ENCODE measurements around the gene TINAGL1. TPM values are rescaled to one million over a fixed set of nuclear protein-coding genes. Genes with fewer than 3 reads are reported as not detected.
A peak's percentile ranks its signal among the peaks of the same experiment; 100 is the strongest.

Gene TINAGL1
- 268 TPM for total RNA-seq
- long read RNA-seq, transcript TINAGL1-201 (12 exons, 2,187 nt): major isoform, 629 of 1,007 reads
- long read RNA-seq, partial matches to known transcripts: 244 of 1,007 reads
- long read RNA-seq, other reads (novel, unspliced or antisense): 134 of 1,007 reads

DNA sequence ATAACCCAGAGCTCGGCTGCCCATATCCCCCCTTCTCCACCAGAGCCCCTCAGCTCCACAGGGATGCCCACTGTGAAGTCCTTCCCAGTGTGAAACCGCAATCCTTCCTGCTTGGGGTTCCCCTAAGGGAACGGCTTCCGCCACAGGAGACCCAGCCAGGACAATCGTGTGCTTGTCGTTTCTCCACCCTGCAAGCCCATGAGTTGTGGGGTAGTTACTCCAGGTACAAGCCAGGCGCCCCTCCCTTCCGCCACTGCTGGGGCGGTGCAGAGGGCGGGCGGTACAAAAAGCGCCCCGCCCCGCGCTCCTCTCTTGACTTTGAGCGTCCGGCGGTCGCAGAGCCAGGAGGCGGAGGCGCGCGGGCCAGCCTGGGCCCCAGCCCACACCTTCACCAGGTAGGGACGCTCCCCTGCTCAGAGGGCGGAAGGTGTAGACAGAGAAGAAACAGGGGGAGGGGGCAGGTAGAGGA is at the start of gene TINAGL1:
TSS of gene TINAGL1 (plus strand) at position 315 of the 469 bp plus-strand sequence. CDS start 634 bp downstream, outside the sequence.
- peak; percentile 84 for DNase-seq
- peak; percentile 76 for ATAC-seq (ENCODE audit: poor library complexity)
- intact Hi-C loops (cut with DNase I): no loop called here

DNA sequence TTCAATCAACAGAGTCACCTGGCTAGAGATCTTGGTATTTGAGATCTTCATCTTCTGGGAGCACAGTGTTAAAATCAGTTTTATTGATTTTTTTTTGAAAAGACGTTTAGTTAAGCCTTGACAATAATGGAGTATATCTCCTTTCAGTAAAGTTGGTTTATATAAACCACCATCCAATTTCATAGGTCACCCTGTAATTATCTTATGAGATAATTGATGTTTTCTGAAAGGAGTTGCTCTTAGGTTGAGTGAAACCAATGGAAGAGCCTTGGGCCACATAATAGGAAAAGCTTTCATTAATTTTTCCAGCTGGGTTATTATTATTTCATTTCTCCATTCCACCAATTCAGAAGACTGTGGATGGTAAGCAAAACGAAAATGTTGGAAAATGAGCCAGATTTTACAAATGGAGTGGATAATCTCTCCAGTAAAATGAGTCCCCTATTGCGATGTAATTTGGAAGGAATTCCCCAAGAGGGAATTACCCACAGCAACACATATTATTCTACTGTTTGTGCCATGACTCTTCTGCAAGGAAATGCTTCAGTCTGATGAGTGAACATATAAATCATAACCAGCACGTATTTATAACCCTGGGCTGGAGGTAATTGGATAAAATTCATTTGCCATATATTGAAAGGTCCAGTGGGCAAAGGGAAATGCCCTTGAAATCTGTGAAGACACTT is 46.2 kb upstream of the TINAGL1 start:
- intact Hi-C loops (cut with DNase I): no loop called here
- DNase-seq (no peak), ATAC-seq (ENCODE audit: poor library complexity) (no peak)

DNA sequence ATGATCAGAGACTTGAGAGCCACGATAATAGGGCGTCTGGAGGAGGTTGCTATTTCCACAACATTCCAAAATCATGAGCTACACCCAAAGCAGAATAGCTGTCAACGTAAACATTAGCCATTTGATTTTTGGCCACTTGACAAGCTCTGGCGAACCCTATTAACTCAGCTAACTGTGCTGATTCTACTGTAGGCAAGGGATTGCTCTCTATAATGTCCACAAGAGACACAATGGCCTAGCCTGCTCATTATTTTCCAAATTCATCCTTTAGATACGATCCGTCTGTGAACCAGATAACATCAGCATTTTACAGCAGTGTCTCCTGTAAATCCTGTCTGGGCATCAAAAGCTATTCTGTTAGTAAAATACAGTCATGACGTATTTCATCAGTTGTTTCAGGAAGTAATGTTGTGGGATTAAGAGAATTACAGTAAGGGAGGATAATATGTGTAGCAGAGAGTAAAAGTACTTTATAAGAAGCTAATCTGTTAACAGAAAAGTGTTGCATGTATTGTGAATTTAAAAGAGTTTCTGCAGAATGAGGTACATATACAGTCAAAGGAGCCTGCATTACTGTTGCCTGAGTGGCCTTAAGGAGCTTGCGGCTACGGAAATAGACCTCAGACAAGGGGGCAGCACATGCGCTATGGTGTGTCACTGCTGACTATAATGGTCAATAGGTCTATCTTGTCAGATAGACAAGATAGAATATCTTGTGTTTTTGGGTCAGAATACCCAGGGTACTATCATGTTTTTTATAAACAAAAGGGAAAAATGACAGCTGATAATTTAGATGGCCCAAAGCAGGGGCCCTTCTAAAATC is 44.9 kb upstream of the TINAGL1 start:
- intact Hi-C loops (cut with DNase I): no loop called here
- ATAC-seq (ENCODE audit: poor library complexity): peak; percentile 49
- no peak for DNase-seq

DNA sequence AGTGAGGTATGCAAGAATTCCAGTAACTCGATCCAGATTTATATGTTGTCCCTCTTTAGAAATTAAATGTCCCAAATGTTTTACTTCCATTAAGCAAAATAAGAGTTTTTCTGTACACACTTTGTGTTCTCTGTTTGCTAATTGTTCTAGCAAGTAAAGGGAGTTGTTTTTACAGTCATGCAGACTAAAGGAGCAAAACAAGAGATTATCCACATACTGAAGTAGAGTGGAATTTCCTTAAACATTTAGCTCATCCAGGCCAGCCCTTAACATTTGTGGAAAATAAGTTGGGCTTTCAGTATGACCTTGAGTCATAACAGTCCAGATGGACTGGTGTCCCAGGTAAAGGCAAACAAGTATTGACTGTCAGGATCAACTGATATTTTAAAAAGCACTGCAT is 44.1 kb upstream of the TINAGL1 start:
- intact Hi-C loops (cut with DNase I): no loop called here
- no peak for DNase-seq
- no peak for ATAC-seq (ENCODE audit: poor library complexity)

DNA sequence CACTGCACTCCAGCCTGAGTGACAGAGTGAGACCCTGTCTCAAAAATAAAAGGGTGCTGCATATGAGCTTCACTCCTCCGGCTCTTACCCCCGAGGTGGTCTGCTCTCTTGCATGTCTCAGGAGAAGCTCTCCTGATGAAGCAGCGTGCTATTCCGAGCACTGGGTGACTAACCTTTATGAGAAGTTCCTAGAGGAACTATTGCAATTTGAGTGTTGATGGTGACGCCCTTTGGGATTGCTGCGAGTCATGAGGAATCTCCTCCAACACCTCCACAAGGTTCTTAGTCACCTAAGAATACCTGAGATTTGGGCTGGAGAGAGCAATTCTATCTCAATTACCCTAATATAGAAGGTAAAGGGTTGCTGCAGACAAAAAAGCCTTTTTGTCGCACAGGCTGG is 40.8 kb upstream of the TINAGL1 start:
- intact Hi-C loops (cut with DNase I): no loop called here
- ATAC-seq (ENCODE audit: poor library complexity) (no peak), DNase-seq (no peak)

DNA sequence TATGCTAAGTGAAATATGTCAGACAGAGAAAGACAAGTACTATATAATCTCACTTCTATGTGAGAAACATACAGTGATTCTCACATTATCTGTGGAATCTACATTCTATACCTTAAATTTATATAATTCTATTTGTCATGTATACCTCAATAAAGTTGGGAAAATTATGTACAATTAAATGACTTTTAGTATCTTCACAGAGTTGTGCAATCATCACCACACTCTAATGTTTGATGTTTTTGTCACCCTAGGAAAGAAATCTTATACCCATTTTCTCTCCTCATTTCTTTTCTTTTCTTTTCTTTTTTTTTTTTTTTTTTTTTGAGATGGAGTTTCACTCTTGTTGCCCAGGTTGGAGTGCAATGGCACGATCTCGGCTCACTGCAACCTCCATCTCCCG is 37.0 kb upstream of the TINAGL1 start:
- intact Hi-C loops (cut with DNase I): no loop called here
- DNase-seq: no peak

DNA sequence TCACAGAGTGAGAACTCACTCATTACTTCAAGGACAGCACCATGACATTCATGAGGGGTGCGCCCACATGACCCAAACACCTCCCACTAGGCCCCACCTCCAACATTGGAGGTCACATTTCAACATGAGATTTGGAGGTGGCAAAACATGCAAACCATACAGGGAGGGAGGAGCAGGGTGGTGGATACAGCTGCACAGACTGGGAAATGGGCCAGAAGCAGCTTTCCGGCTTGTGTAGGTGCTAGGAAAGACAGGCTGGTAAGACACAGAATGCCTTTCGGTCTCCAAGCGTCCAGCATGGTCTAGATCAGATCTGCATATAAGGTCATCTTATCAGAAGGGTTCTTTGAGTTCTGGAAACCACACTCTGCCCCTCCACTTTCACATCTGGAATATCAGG is 35.1 kb upstream of the TINAGL1 start:
- intact Hi-C loops (cut with DNase I): loop anchor here (5.0 to 10.0 kb wide), 2 partner anchors 79 to 146 kb away; no protein-coding TSS in a partner anchor

More for the DNA sequence above, 37.0 kb upstream of the TINAGL1 start:
- no peak for ATAC-seq (ENCODE audit: poor library complexity)

DNA sequence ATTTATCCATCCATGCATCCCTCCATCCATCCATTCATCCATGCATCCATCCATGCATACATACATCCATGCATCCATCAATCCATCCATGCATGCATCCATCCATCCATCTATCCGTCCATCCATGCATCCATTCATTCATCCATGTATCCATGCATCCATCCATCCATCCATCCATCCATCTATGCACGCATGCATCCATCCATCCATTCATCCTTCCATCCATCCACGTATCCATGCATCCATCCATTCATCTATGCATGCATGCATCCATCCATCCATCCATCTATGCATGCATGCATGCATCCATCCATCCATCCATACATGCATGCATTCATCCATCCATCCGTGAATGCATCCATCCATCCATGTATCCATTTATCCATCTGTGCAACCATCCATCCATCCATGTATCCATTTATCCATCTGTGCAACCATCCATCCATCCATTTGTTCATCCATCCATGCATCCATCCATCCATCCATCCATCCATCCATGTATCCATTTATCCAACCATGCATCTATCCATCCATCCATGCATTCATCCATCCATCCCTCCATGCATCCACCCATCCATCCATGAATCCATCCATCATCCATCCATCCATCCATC is 30.3 kb upstream of the TINAGL1 start:
- DNase-seq (no peak), ATAC-seq (ENCODE audit: poor library complexity) (no peak)
- intact Hi-C loops (cut with DNase I): loop anchor here (5.0 to 10.0 kb wide), 2 partner anchors 151 to 364 kb away; no protein-coding TSS in a partner anchor

More for the DNA sequence above, 35.1 kb upstream of the TINAGL1 start:
- no peak for DNase-seq
- no peak for ATAC-seq (ENCODE audit: poor library complexity)

GRCh38 chr1:31548534-31548906 is 27.8 kb upstream of the TINAGL1 start:
- intact Hi-C loops (cut with DNase I): loop anchor here (5.0 to 10.0 kb wide), 2 partner anchors 154 to 366 kb away; no protein-coding TSS in a partner anchor
- no peak for DNase-seq
- ATAC-seq (ENCODE audit: poor library complexity): peak; percentile 33

DNA sequence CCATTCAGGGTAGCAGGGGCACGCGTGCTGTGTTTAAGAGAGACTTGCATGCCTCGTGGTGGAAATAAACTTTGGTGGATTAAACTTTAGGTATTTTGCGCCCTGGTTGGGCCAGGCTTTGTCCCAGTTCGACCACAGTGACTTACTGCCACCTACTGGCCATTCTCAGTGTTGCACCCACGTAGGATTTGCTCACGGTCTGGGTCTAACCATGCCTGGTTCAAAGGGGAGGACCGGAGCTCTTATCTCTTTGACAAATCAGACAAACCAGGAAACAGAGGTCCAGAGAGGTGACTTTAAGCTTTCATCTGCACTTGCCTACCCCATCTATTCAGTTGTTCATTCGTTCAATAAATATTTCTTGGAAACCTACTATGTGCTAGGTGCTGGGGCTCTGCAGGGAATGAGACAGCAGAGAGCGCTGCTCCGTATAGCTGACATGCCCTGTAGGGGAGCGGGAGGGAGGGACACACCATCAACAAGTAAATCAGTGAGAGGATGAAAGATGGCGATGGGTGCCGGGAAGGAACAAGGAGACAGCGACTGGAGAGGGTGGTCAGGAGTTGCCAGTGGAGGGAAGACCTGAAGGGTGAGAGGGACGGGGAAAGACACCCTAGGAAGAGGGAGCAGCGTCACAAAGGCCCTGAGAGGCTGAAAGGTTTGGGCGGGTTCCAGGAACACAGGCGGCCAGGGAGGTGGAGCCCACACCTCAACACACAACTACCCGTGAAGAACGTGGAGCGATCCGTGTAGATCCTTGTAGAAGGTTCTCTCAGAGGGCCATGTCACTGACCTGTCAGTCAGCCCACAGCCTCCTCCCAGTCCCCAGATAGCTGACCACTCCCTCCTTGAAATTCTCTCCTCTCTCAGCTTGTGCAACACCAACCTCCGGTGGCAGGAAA is 27.2 kb upstream of the TINAGL1 start:
- DNase-seq (peak; percentile 81), ATAC-seq (ENCODE audit: poor library complexity) (peak; percentile 97)
- intact Hi-C loops (cut with DNase I): loop anchor here (5.0 to 10.0 kb wide), 2 partner anchors 154 to 367 kb away; no protein-coding TSS in a partner anchor

GRCh38 chr1:31549809-31550620 is 26.3 kb upstream of the TINAGL1 start:
- ATAC-seq (ENCODE audit: poor library complexity): peak; percentile 72
- intact Hi-C loops (cut with DNase I): loop anchor here (5.0 to 10.0 kb wide), 2 partner anchors 155 to 368 kb away; no protein-coding TSS in a partner anchor
- no peak for DNase-seq

- DNase-seq (no peak), ATAC-seq (ENCODE audit: poor library complexity) (no peak)
- intact Hi-C loops (cut with DNase I): no loop called here
Observed at GRCh38 chr1:31551208-31551607, 25.1 kb upstream of the TINAGL1 start.

GRCh38 chr1:31552489-31552888 is 23.8 kb upstream of the TINAGL1 start:
- no peak for DNase-seq
- ATAC-seq (ENCODE audit: poor library complexity): no peak
- intact Hi-C loops (cut with DNase I): no loop called here

- no peak for ATAC-seq (ENCODE audit: poor library complexity)
- no peak for DNase-seq
- intact Hi-C loops (cut with DNase I): no loop called here
Observed at GRCh38 chr1:31556481-31557006, 19.8 kb upstream of the TINAGL1 start.

DNA sequence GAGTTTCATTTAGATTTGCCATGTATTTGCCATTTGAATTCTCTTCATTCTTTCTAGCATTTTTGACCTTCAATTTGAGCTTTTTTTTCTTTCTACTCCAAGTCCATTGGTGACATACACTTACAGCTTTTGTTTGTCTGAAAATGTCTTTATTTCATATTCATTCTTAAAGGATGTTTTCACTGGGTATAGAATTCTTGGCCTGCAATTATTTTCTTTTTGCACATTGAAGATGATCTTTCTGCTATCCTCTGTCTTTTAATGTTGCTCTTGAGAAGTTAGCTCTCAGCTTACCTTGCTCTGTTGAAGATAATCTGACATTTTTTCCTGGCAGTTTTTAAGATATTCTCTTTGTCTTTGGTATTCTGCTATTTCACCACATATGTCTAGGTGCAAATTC is 16.6 kb upstream of the TINAGL1 start:
- intact Hi-C loops (cut with DNase I): loop anchor here (5.0 to 10.0 kb wide), 2 partner anchors 53 to 225 kb away; no protein-coding TSS in a partner anchor
- ATAC-seq (ENCODE audit: poor library complexity) (no peak), DNase-seq (no peak)

GRCh38 chr1:31560394-31560793 is 15.9 kb upstream of the TINAGL1 start:
- DNase-seq: no peak
- intact Hi-C loops (cut with DNase I): loop anchor here (5.0 to 10.0 kb wide), 2 partner anchors 52 to 224 kb away; no protein-coding TSS in a partner anchor
- no peak for ATAC-seq (ENCODE audit: poor library complexity)
